GM23248 (cell line): ENCODE data around the gene C18orf63.

ENCODE experiments used
- EZH2 ChIP-seq: fragments of 200-600 bp; sonication (generic); IDR thresholded peaks from 2 replicates; pipeline ENCODE4 v1.6.1; 2018; ENCODE audit warnings: antibody characterized with exemption, mild to moderate bottlenecking; ENCODE audit not compliant: insufficient read depth, poor library complexity, severe bottlenecking
- EZH2phosphoT487 ChIP-seq: fragments of 200-600 bp; sonication (generic); IDR thresholded peaks from 2 replicates; pipeline ENCODE4 v1.6.1; 2018; ENCODE audit warnings: antibody characterized with exemption, moderate library complexity, mild to moderate bottlenecking, low read depth; ENCODE audit not compliant: insufficient read depth

GRCh38 chr18:74356959-74357358 is 41.3 kb downstream of the C18orf63 start:
- TF ChIP-seq EZH2 (no peak), EZH2phosphoT487 (no peak)
